HG03066 (cell line): ENCODE results near the gene TOLLIP.

Experiments used
- ATAC-seq: cut with Tn5 transposase; IDR thresholded peaks from one replicate; pipeline ENCODE4 v1.9.1; 2021; ENCODE audit warnings: low read depth; ENCODE audit not compliant: unreplicated experiment

TOLLIP gene

DNA sequence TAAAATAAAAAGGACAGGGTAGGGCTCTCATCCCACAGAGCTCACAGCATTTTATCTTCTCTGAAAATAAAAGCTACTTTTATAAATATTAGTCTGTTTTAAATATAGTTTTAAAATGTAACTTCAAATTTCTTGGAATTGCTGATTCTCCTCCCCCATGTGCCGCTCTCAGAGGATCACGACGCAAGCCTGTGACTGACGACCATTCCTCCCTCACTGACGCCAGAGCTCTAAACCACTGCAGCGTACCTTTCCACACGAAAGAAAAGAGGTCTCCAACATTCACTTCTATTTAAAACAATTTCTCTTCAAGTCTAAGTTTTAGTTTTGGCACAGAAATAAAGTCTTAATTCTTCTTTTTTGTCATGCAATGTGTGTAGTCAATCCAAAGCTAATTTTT lies 9.3 kb downstream of the TOLLIP start:
- no peak for ATAC-seq

DNA sequence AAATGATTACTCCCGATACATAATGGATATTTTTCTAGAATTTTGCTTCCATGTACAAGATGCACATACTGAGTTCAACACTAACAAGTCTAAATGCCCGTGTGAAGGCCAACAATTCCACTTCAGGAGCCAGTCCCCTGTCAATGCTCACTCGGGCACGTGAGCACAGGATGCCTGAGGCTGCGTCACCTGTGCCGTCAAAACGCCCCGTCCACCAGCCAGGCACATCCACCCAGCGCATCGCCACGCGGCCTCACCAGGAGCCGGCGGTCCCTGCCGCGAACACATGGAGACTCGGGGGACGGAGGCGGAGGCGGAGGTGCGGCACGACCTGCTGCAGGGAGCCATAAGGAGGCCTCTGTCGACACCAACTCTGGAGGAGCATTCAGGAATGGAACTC lies 9.8 kb downstream of the TOLLIP start:
- ATAC-seq, result no peak

- ATAC-seq, result no peak
Observed at GRCh38 chr11:1298695-1299492, 10.5 kb downstream of the TOLLIP start.

- ATAC-seq, result no peak
Observed at GRCh38 chr11:1297576-1298473, 11.6 kb downstream of the TOLLIP start.

- no peak for ATAC-seq
Observed at GRCh38 chr11:1297011-1297575, 12.3 kb downstream of the TOLLIP start.

- no peak for ATAC-seq
Observed at GRCh38 chr11:1296287-1296686, 13.1 kb downstream of the TOLLIP start.

- no peak for ATAC-seq
Observed at GRCh38 chr11:1295591-1295990, 13.8 kb downstream of the TOLLIP start.

GRCh38 chr11:1295086-1295485 lies 14.3 kb downstream of the TOLLIP start:
- ATAC-seq, result no peak

DNA sequence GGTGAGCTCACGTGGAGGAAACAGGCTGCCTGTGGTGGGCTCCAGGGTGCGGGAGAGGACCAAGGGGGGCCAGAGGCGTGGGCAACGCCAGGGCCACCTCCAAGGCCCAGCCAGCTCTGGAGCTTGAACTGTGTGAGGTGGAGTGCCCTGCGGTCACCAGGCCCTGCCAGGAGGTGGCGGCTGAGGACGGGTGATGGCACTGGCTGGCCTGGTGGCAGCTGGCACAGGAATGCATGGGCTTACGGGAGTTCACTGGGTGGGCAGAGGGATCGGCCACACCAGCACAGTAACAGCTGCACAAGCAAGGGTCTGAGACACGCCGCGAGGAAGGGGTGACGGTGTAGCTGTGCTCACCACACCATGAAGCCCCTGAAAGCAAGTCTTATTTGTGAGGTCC lies 15.8 kb downstream of the TOLLIP start:
- ATAC-seq, result no peak

- ATAC-seq, result no peak
Observed at GRCh38 chr11:1292644-1293618, 16.5 kb downstream of the TOLLIP start.

DNA sequence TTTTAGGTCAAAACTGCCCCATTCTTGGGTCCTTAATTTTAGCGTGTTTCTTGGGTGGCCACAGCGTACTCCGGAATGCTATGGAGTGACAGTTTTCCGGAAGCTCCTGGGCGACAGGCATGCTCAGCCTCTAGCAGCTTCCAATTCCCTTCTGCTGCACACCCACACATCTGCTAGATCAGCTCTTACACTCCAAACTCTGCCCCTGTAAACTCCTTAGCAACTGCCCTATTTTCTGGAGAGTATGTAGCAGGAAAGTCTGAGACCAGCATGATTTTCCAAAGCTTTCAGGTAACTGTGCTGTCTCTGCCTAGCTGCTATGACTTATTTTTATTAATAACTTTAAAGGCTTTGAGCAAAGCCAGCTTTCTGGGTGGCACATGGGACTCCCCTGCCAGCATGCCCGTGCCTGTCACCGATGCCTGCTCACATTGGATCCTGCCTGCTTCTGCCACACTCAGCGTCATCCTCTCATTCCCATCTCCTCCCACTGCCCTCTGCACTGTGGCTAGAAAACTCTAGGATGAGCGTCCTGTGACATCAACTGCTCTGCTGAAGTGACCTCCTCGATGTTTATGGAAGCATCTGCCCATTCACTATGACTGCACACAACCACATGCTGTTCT lies 17.3 kb downstream of the TOLLIP start:
- ATAC-seq, result no peak

- no peak for ATAC-seq
Observed at GRCh38 chr11:1291295-1292017, 18.0 kb downstream of the TOLLIP start.

DNA sequence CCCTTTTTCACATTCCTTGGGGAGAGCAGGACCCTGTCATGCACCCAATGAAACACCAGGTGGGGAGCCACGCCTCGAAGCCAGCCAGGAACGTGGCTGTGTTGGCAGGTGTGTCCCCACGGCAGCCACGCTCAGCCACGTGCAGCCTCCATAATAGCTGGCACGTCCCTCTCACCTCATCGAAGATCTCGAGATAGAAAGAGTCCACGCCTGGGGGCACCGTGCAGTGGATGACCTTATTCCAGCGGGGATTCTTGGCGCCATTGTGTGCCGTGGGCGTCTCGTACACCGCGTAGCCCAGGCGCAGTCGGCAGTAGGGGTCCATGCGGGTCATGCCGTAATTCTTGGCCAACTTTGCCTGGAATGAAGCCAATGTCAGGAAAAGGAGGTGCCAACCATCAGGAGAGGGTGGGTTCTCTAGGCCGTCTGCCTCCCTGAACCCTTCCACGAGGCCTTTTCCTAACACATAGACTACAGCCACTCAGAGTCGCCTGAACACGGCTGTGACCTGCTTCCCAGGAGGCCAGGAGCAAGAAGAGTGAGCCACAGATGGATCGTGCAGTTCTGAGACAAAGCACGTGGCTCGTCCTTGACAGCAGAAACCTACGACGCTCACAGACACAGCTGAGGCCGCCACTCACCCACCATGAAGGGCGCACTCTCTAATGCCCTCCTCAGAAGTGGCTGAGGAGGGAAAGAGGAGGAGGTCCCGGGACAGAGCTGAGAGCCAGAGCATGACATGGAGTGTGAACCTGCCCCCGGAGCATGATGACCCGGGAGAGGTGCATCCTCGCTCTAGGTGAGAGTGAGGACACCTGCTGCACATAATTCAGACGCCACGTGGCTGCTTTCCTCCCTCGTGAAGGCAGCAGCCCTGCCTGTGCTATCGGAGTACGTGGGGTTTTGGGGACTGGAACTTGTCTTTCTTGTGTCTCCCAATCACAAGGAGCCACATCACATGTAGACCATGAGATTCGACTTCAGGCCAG lies 19.1 kb downstream of the TOLLIP start:
- ATAC-seq, result no peak

DNA sequence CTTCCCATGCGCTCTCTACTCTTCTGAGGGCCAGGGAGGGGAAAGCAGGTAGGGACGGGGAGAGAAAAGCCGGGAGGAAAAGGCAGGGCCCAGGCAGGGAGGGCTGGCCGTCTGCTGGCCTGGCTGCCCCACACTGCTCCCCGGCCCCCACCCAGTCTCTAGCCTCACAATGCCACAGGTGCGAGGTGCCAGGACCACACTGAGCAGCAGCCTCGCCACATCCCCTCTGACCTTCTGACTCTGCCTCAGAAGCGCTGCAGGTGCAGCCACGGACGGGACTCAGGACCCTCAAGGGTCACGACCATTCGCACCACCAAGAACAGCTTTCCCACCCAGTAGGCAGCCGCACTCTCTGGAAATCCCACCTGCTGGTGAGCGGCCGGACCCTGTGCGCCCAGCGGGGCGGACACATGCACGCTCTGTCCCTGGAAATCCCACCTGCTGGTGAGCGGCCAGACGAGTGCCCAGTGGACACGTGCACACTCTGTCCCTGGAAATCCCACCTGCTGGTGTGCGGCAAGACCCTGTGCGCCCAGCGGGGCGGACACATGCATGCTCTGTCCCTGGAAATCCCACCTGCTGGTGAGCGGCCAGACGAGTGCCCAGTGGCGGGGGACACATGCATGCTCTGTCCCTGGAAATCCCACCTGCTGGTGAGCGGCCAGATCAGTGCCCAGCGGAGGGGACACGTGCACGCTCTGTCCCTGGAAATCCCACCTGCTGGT lies 20.1 kb downstream of the TOLLIP start:
- no peak for ATAC-seq

GRCh38 chr11:1288426-1289151 lies 20.8 kb downstream of the TOLLIP start:
- ATAC-seq, result no peak

GRCh38 chr11:1287928-1288327 lies 21.5 kb downstream of the TOLLIP start:
- ATAC-seq, result no peak

- ATAC-seq, result no peak
Observed at GRCh38 chr11:1285876-1286275, 23.6 kb downstream of the TOLLIP start.
